Astrocyte of the spinal cord (primary cell): ENCODE measurements around the gene VWA1.

ENCODE experiments used
- DNase-seq: peaks from one replicate; pipeline ENCODE4 v3.0.0; 2011; ENCODE audit warnings: low read depth, low spot score
- H3K4me3 ChIP-seq: 2 replicates; pipeline ENCODE4 v1.5.1; 2011; ENCODE audit warnings: low read depth, mild to moderate bottlenecking, low read length, moderate library complexity
- CTCF ChIP-seq: IDR thresholded peaks from 2 replicates; pipeline ENCODE4 v1.5.1; 2012; ENCODE audit warnings: low read depth, mild to moderate bottlenecking, low read length, inconsistent platforms
- in situ Hi-C: cut with HindIII; loops from 2 replicates; pipeline ENCODE4 v1.10.0; 2017; ENCODE audit warnings: low sequenced_read_pairs

The VWA1 gene

GRCh38 chr1:1435106-1435903 is at the start of gene VWA1:
Gene VWA1 (plus strand): TSS chr1:1435690. CDS start chr1:1435749, 59 bp downstream.
- no peak for TF ChIP-seq CTCF
- peak within 1 kb of the TSS; percentile 53 for H3K4me3 ChIP-seq
- peak; percentile 56 for DNase-seq
- in situ Hi-C loops: no loop called here

DNA sequence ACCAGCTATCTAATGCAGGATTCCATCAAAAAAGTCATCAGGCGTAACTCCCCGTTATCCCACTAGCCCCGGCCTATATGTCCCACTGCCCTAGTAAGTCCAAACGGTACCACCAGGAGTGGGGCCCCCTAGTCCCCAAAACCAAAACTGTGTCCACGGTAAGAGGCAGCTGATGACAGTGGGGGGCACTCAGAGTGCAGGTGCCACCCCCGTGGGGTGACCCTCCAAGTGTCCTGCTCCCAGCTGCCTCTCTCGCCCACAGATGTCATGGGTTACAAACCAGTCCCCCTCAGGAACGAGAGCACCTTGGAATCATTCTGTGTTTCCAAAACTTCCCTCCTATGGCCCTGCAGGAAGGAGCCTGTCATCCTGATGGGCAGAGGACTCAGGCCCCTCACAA is 49.6 kb upstream of the VWA1 start:
- no peak for DNase-seq
- in situ Hi-C loops: no loop called here
- no peak for TF ChIP-seq CTCF
- H3K4me3 ChIP-seq: no peak overlapping the region

DNA sequence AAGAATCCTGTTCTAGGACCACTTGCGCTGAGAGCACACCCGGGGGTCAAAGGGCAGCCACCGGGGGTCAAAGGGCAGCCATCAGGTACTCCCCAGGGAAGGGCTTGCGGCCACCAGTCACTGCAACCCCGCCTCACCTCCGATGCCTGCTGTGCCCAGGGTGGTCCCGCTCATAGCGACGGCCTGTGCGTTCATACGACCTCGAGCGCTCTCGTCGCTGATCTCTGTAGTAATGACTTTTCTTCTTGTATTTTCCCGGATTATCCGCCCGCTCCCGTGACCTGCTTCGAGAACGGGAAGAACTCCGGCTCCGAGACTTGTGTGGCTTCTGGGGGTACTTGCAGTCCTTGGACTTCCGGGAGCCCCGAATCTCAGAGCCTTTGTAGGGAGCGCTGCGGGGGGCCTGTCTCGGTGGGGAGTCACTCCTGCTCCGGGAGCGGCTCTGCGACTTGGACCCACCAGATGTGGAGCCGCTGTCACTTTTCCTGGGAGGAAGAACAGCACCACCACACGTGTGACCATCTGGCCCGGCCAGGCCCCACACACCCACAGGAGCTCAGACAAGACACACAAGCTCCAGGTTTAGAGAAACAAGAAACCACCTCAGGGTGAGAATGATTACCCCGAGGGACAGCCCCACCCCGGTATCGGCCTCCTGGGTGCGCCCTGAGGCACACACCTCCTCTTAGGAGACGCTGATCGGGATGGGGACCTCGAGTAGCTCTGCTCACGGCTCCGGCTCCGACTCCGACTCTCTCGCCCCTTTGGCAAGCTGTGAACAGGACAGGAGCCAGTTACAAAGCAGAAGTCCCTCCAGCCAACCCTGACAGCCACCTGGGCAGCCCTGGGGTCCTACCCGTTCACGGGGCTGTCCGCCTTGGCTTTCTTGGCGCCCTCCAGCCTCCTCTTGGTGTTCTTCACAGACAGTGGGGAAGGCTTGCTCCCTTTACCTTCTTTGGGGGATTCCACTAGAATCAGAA is 48.1 kb upstream of the VWA1 start:
- in situ Hi-C loops: no loop called here
- no peak for TF ChIP-seq CTCF
- no peak overlapping the region for H3K4me3 ChIP-seq
- no peak for DNase-seq

GRCh38 chr1:1388078-1388472 is 47.4 kb upstream of the VWA1 start:
- no peak for DNase-seq
- TF ChIP-seq CTCF: no peak
- no peak overlapping the region for H3K4me3 ChIP-seq
- in situ Hi-C loops: no loop called here

GRCh38 chr1:1390675-1391074 is 44.8 kb upstream of the VWA1 start:
- DNase-seq: no peak

More at GRCh38 chr1:1390675-1391074, 44.8 kb upstream of the VWA1 start:
- in situ Hi-C loops: no loop called here
- H3K4me3 ChIP-seq: no peak overlapping the region
- no peak for TF ChIP-seq CTCF
